Measurements from ENCODE around the gene CCNI2.

DNA sequence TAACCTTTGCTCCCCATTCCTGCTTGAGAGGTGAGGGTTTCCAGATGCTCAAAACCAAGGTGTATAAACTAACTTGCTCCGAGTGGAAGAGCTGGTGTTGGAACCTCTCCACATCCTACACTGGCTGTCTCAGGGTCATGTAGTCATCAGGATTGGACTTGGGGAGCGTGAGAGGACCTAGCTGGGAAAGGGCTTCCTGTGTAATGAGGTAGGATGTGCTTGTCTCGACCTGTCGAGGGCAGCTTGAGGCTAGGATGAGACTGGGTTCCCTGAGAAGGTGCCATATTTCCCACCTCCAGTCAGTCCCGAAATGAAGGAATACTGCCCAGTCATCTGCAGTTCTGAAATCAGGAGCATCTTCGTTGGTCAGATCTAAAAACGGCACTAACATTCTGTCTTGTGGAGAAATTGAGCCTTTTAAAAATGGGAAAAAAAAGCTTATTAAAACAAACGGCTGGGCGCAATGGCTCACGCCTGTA lies 1.3 kb downstream of the CCNI2 start:
- TF ChIP-seq EZH2 (optimal IDR thresholded peaks at IDR 0.05; ENCODE audit: low read depth, low read length) (no peak), EZH2phosphoT487 (IDR thresholded peaks at IDR 0.05; ENCODE audit: low read length) (no peak)
- TF ChIP-seq, protein P1, sequence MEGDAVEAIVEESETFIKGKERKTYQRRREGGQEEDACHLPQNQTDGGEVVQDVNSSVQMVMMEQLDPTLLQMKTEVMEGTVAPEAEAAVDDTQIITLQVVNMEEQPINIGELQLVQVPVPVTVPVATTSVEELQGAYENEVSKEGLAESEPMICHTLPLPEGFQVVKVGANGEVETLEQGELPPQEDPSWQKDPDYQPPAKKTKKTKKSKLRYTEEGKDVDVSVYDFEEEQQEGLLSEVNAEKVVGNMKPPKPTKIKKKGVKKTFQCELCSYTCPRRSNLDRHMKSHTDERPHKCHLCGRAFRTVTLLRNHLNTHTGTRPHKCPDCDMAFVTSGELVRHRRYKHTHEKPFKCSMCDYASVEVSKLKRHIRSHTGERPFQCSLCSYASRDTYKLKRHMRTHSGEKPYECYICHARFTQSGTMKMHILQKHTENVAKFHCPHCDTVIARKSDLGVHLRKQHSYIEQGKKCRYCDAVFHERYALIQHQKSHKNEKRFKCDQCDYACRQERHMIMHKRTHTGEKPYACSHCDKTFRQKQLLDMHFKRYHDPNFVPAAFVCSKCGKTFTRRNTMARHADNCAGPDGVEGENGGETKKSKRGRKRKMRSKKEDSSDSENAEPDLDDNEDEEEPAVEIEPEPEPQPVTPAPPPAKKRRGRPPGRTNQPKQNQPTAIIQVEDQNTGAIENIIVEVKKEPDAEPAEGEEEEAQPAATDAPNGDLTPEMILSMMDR (IDR thresholded peaks at IDR 0.05; ENCODE audit: low read length), result no peak
